Brain microvascular endothelial cell (primary cell): Measurements from ENCODE around the gene CYP46A1.
A peak's percentile ranks its signal among the peaks of the same experiment; 100 is the strongest.

ENCODE experiments used
- DNase-seq: peaks from one replicate; pipeline ENCODE4 v3.0.0-alpha.2; 2020
- H3K27ac ChIP-seq: fragments of 250-450 bp; sonication (Bioruptor Pico); 2 replicates; pipeline ENCODE4 v1.5.1; 2020; ENCODE audit warnings: mild to moderate bottlenecking, moderate library complexity
- H3K27me3 ChIP-seq: fragments of 250-450 bp; sonication (Bioruptor Pico); replicated peaks from 2 replicates; pipeline ENCODE4 v1.5.1; 2020; ENCODE audit warnings: mild to moderate bottlenecking
- H3K36me3 ChIP-seq: fragments of 250-450 bp; sonication (Bioruptor Pico); replicated peaks from 2 replicates; pipeline ENCODE4 v1.5.1; 2020; ENCODE audit warnings: mild to moderate bottlenecking
- H3K4me3 ChIP-seq: 2 replicates; pipeline ENCODE4 v1.5.1; 2011; ENCODE audit warnings: low read depth, mild to moderate bottlenecking, control low read depth, low read length, moderate library complexity
- in situ Hi-C: cut with HindIII; loops from 2 replicates; pipeline ENCODE4 v1.10.0; 2017; ENCODE audit warnings: low sequenced_read_pairs, low pct_ligation_motif_present
- TF ChIP-seq, protein P1 (sequence below): IDR thresholded peaks from 2 replicates; pipeline ENCODE4 v1.5.1; 2011; ENCODE audit warnings: low read depth, mild to moderate bottlenecking, moderate library complexity, low read length, control low read depth, inconsistent platforms; ENCODE audit errors: missing control alignments

Gene CYP46A1

DNA sequence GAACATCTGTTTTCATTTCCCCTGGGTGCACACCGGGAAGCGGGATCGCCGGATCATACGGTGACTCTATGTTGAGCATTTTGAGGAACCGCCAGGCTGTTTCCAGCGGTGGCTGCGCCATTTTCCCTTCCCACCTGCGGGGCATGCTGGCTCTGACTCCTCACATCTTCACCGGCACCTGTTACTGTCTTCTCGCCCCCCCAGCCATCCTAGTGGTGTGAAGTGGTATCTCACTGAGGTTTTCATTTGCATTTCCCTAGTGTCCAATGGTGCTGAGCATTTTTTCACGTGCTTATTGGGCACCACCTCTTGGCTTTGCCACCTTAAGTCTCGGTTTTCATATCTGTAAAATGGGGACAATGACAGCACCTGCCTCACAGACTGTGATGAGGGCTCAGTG lies 65.0 kb downstream of the CYP46A1 start:
- Histone ChIP-seq H3K27me3 (no peaks in the 10 kb centered on the region), H3K36me3 (no peaks in the 10 kb centered on the region), H3K4me3 (no peak overlapping the region), H3K27ac (no peak overlapping the region)
- no peak for DNase-seq
- in situ Hi-C loops: no loop called here
- TF ChIP-seq, protein P1, sequence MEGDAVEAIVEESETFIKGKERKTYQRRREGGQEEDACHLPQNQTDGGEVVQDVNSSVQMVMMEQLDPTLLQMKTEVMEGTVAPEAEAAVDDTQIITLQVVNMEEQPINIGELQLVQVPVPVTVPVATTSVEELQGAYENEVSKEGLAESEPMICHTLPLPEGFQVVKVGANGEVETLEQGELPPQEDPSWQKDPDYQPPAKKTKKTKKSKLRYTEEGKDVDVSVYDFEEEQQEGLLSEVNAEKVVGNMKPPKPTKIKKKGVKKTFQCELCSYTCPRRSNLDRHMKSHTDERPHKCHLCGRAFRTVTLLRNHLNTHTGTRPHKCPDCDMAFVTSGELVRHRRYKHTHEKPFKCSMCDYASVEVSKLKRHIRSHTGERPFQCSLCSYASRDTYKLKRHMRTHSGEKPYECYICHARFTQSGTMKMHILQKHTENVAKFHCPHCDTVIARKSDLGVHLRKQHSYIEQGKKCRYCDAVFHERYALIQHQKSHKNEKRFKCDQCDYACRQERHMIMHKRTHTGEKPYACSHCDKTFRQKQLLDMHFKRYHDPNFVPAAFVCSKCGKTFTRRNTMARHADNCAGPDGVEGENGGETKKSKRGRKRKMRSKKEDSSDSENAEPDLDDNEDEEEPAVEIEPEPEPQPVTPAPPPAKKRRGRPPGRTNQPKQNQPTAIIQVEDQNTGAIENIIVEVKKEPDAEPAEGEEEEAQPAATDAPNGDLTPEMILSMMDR: peak; percentile 49

DNA sequence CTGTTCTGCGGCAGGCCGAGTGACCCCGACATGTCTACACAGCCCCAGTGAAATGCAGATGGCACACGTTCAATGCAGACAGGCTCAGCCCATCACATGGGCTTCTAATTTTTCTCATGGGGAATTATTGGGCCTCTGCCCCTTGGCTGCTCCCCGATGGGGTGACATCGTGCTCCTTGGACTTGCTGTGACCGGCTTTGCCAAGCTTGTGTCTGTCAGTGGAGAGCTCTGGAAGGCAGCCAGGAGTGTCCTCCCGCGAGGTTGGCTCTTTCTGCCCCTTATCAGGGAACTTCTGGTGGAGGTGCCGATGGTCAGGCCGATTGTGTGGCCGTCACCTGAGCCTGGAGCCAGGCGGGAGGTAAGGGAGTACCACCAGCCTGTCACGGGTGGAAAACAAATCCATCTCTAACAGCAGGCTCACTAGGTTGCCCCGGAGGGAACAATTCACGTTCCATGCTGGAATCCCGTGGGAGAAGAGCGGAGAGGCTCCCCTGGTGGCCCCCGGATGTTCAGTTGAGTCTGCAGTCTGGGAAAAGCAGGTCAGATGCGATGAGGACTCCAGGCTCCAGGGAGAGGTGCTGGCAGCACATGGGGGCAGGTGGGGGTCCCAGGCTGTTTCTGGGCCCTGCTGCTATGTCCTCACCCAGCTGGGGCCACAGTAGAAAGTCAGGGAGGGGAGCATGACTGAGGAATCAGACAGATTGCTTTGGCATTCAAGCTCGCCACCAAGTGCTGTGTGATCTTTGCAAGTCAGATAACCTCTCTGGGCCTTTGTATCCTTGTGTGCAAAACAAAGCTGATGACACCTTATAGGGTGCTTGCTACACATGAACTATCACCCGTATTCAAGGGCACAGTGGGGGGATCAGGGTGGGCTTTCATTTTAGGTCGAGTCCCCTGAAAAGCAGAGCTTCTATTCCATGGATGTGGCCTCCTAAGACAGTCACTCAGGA lies 65.9 kb downstream of the CYP46A1 start:
- no peaks in the 10 kb centered on the region for H3K36me3 ChIP-seq
- H3K27ac ChIP-seq: no peak overlapping the region
- in situ Hi-C loops: no loop called here
- TF ChIP-seq, protein P1: peak; percentile 19
- no peak for DNase-seq
- no peaks in the 10 kb centered on the region for H3K27me3 ChIP-seq
- H3K4me3 ChIP-seq: no peak overlapping the region

DNA sequence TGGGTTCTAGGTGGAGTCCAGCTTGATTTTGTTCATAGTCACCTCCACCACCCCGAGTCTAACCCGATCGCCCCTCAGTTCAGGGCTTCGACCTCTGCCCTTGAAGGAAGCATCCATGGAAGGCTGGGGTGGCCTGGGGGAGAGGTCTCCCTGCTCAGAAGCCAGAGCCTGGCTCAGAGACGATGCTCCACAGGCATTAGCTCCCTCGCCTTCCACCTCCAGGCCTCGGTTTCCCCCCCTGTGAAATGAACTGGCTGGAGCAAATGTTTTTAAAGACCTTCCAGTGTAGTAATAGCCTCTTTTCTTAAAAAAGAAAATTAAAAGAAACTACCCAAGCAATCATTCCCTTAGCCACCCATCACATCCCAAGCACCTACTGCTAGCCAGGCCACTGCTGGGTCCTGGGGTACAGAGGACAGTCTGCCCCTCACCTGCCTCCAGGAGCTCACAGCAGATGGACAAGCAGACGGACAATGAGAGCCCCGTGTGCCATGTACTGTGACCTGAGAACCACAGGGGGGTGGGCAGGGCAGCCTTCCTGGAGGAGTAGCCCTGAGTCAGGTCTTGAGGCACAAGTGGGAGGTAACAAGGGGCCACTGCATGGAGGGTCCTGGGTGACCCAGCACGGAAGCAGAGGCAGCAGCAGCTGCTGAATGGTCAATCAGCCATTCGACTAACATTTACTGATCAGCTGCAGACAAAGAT lies 66.8 kb downstream of the CYP46A1 start:
- in situ Hi-C loops: no loop called here
- TF ChIP-seq, protein P1: no peak
- DNase-seq: no peak

DNA sequence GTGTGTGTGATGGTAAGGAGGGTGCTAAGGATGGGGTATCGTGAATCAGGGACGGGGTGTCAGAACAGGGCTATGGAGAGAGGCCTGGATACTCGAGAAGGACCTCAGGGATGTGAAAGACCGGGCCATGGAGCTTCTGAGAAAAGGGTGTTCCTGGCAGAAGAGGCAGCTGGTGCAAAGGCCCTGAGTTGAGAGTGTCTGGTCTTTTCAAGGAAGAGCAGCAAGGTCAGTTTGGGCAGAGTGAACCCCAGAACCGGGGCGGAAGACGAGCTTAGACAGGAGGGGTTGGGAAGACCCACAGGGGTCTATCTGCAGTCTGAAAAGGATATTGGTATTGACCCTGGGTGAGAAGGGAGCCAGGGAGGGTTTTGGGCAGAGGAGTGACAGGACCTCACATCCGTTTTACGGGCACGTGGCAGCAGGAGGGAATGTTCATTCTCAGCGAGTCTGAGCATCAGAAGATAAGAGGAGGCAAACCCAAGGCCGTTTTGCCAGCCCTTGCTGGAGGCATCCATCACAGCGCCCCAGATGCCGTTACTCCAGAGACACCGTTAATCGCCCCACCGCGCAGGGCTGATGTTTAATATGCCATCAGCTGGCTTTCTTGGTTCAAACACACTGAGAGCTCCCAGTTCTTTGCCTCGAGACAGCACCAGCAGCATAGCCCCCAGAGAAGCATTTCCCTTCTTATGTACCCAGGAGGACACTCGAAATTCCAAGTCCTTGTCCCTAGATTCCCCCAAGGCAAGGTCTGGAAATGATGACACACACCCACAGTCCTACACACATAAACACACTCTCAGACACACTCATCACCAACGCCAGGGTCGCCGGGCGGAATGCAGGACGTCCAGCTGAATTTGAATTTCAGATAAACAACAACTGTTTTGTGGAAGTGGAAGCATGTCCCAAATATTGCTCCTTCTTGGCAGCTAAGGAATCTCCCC lies 67.7 kb downstream of the CYP46A1 start:
- no peaks in the 10 kb centered on the region for H3K27me3 ChIP-seq
- TF ChIP-seq, protein P1: no peak
- DNase-seq: no peak
- H3K4me3 ChIP-seq: no peak overlapping the region
- in situ Hi-C loops: no loop called here
- no peaks in the 10 kb centered on the region for H3K36me3 ChIP-seq
- H3K27ac ChIP-seq: peak overlapping the region; percentile 44

More for the DNA sequence above, 66.8 kb downstream of the CYP46A1 start:
- no peak overlapping the region for H3K27ac ChIP-seq
- H3K4me3 ChIP-seq: no peak overlapping the region
- no peaks in the 10 kb centered on the region for H3K36me3 ChIP-seq
- no peaks in the 10 kb centered on the region for H3K27me3 ChIP-seq

DNA sequence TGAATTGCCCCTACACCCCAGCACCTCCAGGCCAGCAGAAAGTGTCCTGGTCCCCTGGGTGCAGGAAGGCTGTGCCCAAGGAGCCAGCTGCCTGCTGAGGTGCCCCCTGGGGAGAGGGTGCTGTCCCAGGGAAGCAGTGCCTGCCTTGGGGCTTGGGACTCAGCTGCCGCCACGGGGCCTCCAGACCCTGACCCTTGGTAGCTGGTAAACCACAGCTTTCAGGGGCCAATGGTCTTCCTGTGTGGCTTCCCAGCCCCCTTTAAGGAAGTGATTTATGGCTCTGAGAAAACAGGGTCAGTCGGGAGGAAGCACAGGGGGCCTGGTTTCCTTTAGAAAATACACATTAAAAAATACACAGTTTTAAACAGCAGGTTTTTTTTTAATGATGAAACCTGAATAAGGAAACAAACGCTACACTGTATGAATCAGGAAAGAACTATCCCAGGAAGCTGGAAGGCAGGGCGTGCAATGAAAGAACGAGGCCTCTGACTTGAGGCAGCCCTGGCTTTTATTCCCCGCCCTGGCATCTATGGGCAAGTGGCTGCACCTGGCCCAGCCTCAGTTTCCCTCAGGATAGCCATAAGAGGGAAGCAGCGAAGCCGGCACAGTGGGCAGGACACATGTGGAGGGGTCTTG lies 68.5 kb downstream of the CYP46A1 start:
- in situ Hi-C loops: no loop called here
- Histone ChIP-seq H3K27me3 (no peaks in the 10 kb centered on the region), H3K36me3 (no peaks in the 10 kb centered on the region), H3K27ac (peak overlapping the region; percentile 44), H3K4me3 (no peak overlapping the region)
- peak; percentile 53 for DNase-seq
- TF ChIP-seq, protein P1: no peak
